GM12892 (cell line): ENCODE results near the gene NDFIP2.

ENCODE experiments used
- POLR2A ChIP-seq: IDR thresholded peaks from 2 replicates; pipeline ENCODE4 v1.6.1; 2011; ENCODE audit warnings: low read depth, low read length, control low read depth
- POLR2AphosphoS5 ChIP-seq: IDR thresholded peaks from 2 replicates; pipeline ENCODE4 v1.6.1; 2011; ENCODE audit warnings: low read depth, low read length, control low read depth
- TAF1 ChIP-seq: IDR thresholded peaks from 2 replicates; pipeline ENCODE4 v1.6.1; 2011; ENCODE audit warnings: low read depth, mild to moderate bottlenecking, control low read depth, low read length, borderline replicate concordance

DNA sequence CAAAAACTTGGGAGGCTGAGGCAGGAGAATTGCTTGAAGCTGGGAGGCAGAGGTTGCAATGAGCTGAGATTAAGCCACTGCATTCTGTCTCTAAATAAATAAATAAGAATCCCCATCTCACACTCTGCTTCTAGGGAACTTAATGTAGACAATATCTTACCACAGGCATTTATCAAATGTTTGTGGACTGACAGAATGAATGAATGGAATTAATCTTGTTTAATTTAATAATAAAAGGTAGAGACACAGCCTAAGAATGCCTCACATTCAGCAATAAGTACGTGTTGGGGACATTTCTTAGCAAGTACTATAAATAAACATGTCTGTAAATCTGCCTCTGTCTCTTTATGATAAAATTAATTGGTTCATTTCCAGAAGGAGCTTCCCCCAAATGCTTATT is 38.7 kb upstream of the NDFIP2 start:
- TF ChIP-seq POLR2A: no peak
- TF ChIP-seq TAF1: no peak
- no peak for TF ChIP-seq POLR2AphosphoS5
